Endothelial cell of umbilical vein (primary cell): Measurements from ENCODE around the gene NKAP. TPM values are rescaled to one million over a fixed set of nuclear protein-coding genes. Genes with fewer than 3 reads are reported as not detected.
"Not testable (repeated sequence)": the region's sequence is repeated elsewhere in the genome, so short reads cannot be mapped to it uniquely, and the experiment has no call there.

Experiments used
- BruUV-seq: library from RNA; stranded (reverse); fragments of 400-500 nt; replicated peaks from 2 replicates; lab custom pipeline; 2021; lab: Mats Ljungman, UMichigan
- CTCF ChIA-PET: fragments of 300-600, 350-600 bp; sonication (Branson Sonifier 250); formaldehyde crosslinking; loops from one replicate; lab custom pipeline; 2021; ENCODE audit warnings: antibody characterized with exemption, inconsistent platforms; lab: Charles Lee
- POLR2A ChIA-PET: fragments of 300-600, 350-600 bp; sonication (Branson Sonifier 250); formaldehyde crosslinking; loops from one replicate; lab custom pipeline; 2021; ENCODE audit warnings: antibody characterized with exemption, inconsistent platforms; lab: Charles Lee
- DNase-seq: peaks from one replicate; pipeline ENCODE4 v3.0.0-alpha.2; 2011; ENCODE audit warnings: low read depth, low spot score
- FAIRE-seq: peaks from 2 replicates; lab custom pipeline; 2011; peaks lifted over from hg19 to GRCh38; lab: Jason Lieb, UNC
- H2AFZ ChIP-seq: 2 replicates; pipeline ENCODE4 v1.6.0; 2012; ENCODE audit warnings: low read depth, low read length, control low read depth, inconsistent platforms
- H3K27ac ChIP-seq: 2 replicates; pipeline ENCODE4 v1.5.1; 2011; ENCODE audit warnings: low read depth, mild to moderate bottlenecking, control low read depth, low read length, moderate library complexity; ENCODE audit not compliant: insufficient read depth
- H3K27me3 ChIP-seq, 2 experiments: 2 replicates each; pipeline versions ENCODE4 v1.6.0 to v1.6.1; 2011; ENCODE audit warnings: low read length in 2 of 2, mixed read lengths in 1 of 2; ENCODE audit not compliant: control insufficient read depth in 2 of 2, insufficient read depth in 2 of 2
- H3K36me3 ChIP-seq, 2 experiments: 2 replicates in 1 of 2; 3 replicates in 1 of 2; pipeline ENCODE4 v1.5.1; 2011; ENCODE audit warnings: low read length in 2 of 2, mild to moderate bottlenecking in 1 of 2, moderate library complexity in 1 of 2; ENCODE audit not compliant: control insufficient read depth in 2 of 2, insufficient read depth in 2 of 2; ENCODE audit errors: extremely low read depth in 1 of 2
- H3K4me1 ChIP-seq: 3 replicates; pipeline ENCODE4 v1.5.1; 2011; ENCODE audit warnings: mild to moderate bottlenecking, low read length; ENCODE audit not compliant: control insufficient read depth, insufficient read depth; ENCODE audit errors: extremely low read depth
- H3K4me2 ChIP-seq: 2 replicates; pipeline ENCODE4 v1.6.1; 2011; ENCODE audit warnings: low read length, control low read depth, mixed read lengths; ENCODE audit not compliant: insufficient read depth
- H3K4me3 ChIP-seq, 3 experiments: fragments of 200-600 bp in 1 of 3; sonication (generic), shearing (Covaris generic) in 1 of 3; replicated peaks in 1 of 3; 2 replicates each; pipeline ENCODE4 v1.5.1; 2011 to 2016; ENCODE audit warnings: control low read depth in 3 of 3, low read length in 3 of 3, mild to moderate bottlenecking in 2 of 3, inconsistent platforms in 1 of 3, low read depth in 1 of 3, moderate library complexity in 1 of 3; ENCODE audit not compliant: insufficient read depth in 1 of 3
- H3K79me2 ChIP-seq: 2 replicates; pipeline ENCODE4 v1.6.0; 2012; ENCODE audit warnings: low read length, inconsistent platforms; ENCODE audit not compliant: control insufficient read depth, insufficient read depth
- H3K9ac ChIP-seq: replicated peaks from 2 replicates; pipeline ENCODE3; 2011; ENCODE audit warnings: low read length, control low read depth; ENCODE audit not compliant: insufficient read depth; ENCODE audit errors: extremely low read depth
- H3K9me1 ChIP-seq: replicated peaks from 3 replicates; pipeline ENCODE4 v1.6.0; 2011; ENCODE audit warnings: mild to moderate bottlenecking, low read length; ENCODE audit not compliant: control insufficient read depth, insufficient read depth; ENCODE audit errors: extremely low read depth
- H3K9me3 ChIP-seq: replicated peaks from 2 replicates; pipeline ENCODE4 v1.5.1; 2012; ENCODE audit warnings: low read length, inconsistent platforms; ENCODE audit not compliant: control insufficient read depth, insufficient read depth
- H4K20me1 ChIP-seq: replicated peaks from 2 replicates; pipeline ENCODE3; 2011; ENCODE audit warnings: mild to moderate bottlenecking, low read length; ENCODE audit not compliant: control insufficient read depth, insufficient read depth; ENCODE audit errors: extremely low read depth
- EZH2 ChIP-seq: IDR thresholded peaks from 2 replicates; pipeline ENCODE4 v1.6.1; 2012; ENCODE audit warnings: borderline replicate concordance, low read depth, mild to moderate bottlenecking, moderate library complexity, low read length, inconsistent platforms; ENCODE audit not compliant: severe bottlenecking
- FOS ChIP-seq: IDR thresholded peaks from 2 replicates; pipeline ENCODE4 v1.6.1; 2011; ENCODE audit warnings: mild to moderate bottlenecking, low read length, moderate library complexity, borderline replicate concordance; ENCODE audit not compliant: insufficient read depth
- GATA2 ChIP-seq: IDR thresholded peaks from 2 replicates; pipeline ENCODE4 v1.7.0; 2011; ENCODE audit warnings: low read depth, mild to moderate bottlenecking, moderate library complexity, mixed read lengths, low read length; ENCODE audit not compliant: insufficient read length, insufficient read depth
- JUN ChIP-seq: IDR thresholded peaks from 2 replicates; pipeline ENCODE4 v1.6.1; 2011; ENCODE audit warnings: borderline replicate concordance, low read depth; ENCODE audit not compliant: insufficient read length, insufficient read depth
- MYC ChIP-seq: IDR thresholded peaks from one replicate; pipeline ENCODE4 v1.6.1; 2011; ENCODE audit warnings: mild to moderate bottlenecking, low read depth, low read length
- POLR2A ChIP-seq: IDR thresholded peaks from 2 replicates; pipeline ENCODE4 v1.6.1; 2012; ENCODE audit warnings: low read depth, mild to moderate bottlenecking, control low read depth, low read length
- POLR2AphosphoS5 ChIP-seq: IDR thresholded peaks from 2 replicates; pipeline ENCODE4 v1.6.1; 2012; ENCODE audit warnings: low read depth, mild to moderate bottlenecking, control low read depth, low read length, moderate library complexity; ENCODE audit not compliant: insufficient read depth
- dilution Hi-C: fragments of 300-500 bp; cut with MboI; formaldehyde crosslinking; loops from one replicate; pipeline ENCODE4 v1.15.0; 2019; ENCODE audit warnings: low sequenced_read_pairs; ENCODE audit not compliant: extremely low pct_ligation_motif_present
- intact Hi-C: fragments of 100-400 bp; cut with micrococcal nuclease; formaldehyde crosslinking; loops from one replicate; pipeline ENCODE4 v1.10.0; 2022
- polyA plus RNA-seq, 4 experiments: library from polyadenylated mRNA; depleted of rRNA in 3 of 4; stranded (reverse) in 3 of 4; unstranded in 1 of 4; fragments of >200 nt; gene quantifications; 2 replicates each; pipeline versions ENCODE4 v1.2.1 to v1.2.3, GENCODE V29; 2011 to 2012; ENCODE audit warnings: missing spikeins in 1 of 4
- total RNA-seq: library from RNA; stranded (reverse); gene quantifications from 2 replicates; pipeline ENCODE4 v1.2.3, GENCODE V29; 2021
- TF ChIP-seq, protein P1 (sequence below), 2 donors: IDR thresholded peaks; 1 replicate in 1 of 2; 2 replicates in 1 of 2; pipeline ENCODE4 v1.5.1; 2011; ENCODE audit warnings: low read length in 2 of 2, mild to moderate bottlenecking in 2 of 2, moderate library complexity in 2 of 2, control low read depth in 1 of 2, inconsistent platforms in 1 of 2, low read depth in 1 of 2; ENCODE audit not compliant: insufficient read depth in 1 of 2; ENCODE audit errors: extremely low read depth in 1 of 2
- TF ChIP-seq, protein P2 (sequence below): IDR thresholded peaks from 2 replicates; pipeline ENCODE4 v1.6.1; 2011; ENCODE audit not compliant: insufficient read depth, insufficient read length

Gene NKAP
- total and polyA plus RNA-seq, 2 donors (not counting 3 experiments of a cell fraction or from before 2014, with no cell fraction given) = 2.2 to 8.0 TPM

DNA sequence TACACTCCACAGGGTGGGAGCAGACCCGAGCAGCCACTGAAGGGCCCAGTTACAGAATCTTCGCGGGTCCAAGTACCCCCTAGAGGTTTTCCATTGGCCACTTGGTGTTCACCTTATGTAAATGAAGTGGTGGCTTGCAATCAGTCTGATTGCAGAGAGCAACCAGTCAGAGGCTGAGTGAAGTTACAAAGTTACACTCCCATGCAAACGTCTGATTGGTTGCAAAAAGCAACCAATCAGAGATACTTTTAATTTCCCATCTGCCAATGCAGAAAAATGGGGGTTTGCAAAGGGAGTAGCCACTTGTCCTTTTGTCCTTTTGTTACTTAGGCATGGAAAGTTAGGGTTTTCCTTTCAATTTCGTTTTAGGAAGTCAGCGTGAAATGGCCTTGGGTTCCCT lies 27.0 kb upstream of the NKAP start:
- FAIRE-seq (no peak), DNase-seq (no peak)
- intact Hi-C loops (no loop called here), dilution Hi-C loops (no loop called here)
- ChIA-PET CTCF (no interaction called here), POLR2A (no interaction called here)
- H3K4me1 ChIP-seq = no peaks in the 10 kb centered on the region
- H3K9ac ChIP-seq = no peak overlapping the region
- H3K27ac ChIP-seq = no peak overlapping the region
- H3K9me1 ChIP-seq = no peaks in the 10 kb centered on the region
- no peaks in the 10 kb centered on the region for H3K27me3 ChIP-seq
- no peak overlapping the region for H3K4me2 ChIP-seq
- no peak overlapping the region for H3K4me3 ChIP-seq
- BruUV-seq = no TSS peak
- H3K36me3 ChIP-seq = no peaks in the 10 kb centered on the region
- H2AFZ ChIP-seq = no peak overlapping the region
- H3K9me3 ChIP-seq = no peaks in the 10 kb centered on the region
- TF ChIP-seq JUN = no peak
- TF ChIP-seq POLR2AphosphoS5 = no peak
- no peak for TF ChIP-seq MYC
- no peak for TF ChIP-seq FOS
- TF ChIP-seq, protein P1, sequence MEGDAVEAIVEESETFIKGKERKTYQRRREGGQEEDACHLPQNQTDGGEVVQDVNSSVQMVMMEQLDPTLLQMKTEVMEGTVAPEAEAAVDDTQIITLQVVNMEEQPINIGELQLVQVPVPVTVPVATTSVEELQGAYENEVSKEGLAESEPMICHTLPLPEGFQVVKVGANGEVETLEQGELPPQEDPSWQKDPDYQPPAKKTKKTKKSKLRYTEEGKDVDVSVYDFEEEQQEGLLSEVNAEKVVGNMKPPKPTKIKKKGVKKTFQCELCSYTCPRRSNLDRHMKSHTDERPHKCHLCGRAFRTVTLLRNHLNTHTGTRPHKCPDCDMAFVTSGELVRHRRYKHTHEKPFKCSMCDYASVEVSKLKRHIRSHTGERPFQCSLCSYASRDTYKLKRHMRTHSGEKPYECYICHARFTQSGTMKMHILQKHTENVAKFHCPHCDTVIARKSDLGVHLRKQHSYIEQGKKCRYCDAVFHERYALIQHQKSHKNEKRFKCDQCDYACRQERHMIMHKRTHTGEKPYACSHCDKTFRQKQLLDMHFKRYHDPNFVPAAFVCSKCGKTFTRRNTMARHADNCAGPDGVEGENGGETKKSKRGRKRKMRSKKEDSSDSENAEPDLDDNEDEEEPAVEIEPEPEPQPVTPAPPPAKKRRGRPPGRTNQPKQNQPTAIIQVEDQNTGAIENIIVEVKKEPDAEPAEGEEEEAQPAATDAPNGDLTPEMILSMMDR (IDR thresholded peaks at IDR 0.05; ENCODE audit: extremely low read depth in 1 of 2, insufficient read depth in 1 of 2, low read depth in 1 of 2, low read length in 2 of 2) = no peak
- no peak for TF ChIP-seq GATA2
- TF ChIP-seq, protein P2, sequence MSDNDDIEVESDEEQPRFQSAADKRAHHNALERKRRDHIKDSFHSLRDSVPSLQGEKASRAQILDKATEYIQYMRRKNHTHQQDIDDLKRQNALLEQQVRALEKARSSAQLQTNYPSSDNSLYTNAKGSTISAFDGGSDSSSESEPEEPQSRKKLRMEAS = no peak
- no peak for TF ChIP-seq EZH2
- TF ChIP-seq POLR2A = no peak
- H4K20me1 ChIP-seq = no peaks in the 10 kb centered on the region
- no peaks in the 10 kb centered on the region for H3K79me2 ChIP-seq

DNA sequence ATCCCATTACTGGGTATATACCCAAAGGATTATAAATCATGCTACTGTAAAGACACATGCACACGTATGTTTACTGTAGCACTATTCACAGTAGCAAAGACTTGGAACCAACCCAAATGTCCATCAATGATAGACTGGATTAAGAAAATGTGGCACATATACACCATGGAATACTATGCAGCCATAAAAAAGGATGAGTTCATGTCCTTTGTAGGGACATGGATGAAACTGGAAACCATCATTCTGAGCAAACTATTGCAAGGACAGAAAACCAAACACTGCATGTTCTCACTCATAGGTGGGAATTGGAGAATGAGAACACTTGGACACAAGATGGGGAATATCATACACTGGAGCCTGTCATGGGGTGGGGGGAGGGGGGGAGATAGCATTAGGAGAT lies 23.3 kb upstream of the NKAP start:
- intact Hi-C loops, BruUV-seq: not testable (repeated sequence)

More for the DNA sequence above, 23.3 kb upstream of the NKAP start:
- H4K20me1 ChIP-seq, H3K36me3 ChIP-seq, H3K79me2 ChIP-seq, DNase-seq, H3K27ac ChIP-seq, H3K4me2 ChIP-seq, FAIRE-seq, CTCF ChIA-PET, H3K4me1 ChIP-seq, H3K9ac ChIP-seq, H3K9me3 ChIP-seq, H3K27me3 ChIP-seq, POLR2A ChIA-PET, H3K9me1 ChIP-seq, H2AFZ ChIP-seq, H3K4me3 ChIP-seq, dilution Hi-C loops: not testable (repeated sequence)
